Measurements from ENCODE around the gene CDK5RAP1.
A peak's percentile ranks its signal among the peaks of the same experiment; 100 is the strongest.

Gene CDK5RAP1

GRCh38 chr20:33418033-33418432, 16.7 kb upstream of the CDK5RAP1 start:
- Histone ChIP-seq H3K4me3 (ENCODE audit: low read depth, low read length) (no peak overlapping the region), H3K36me3 (no peaks in the 10 kb centered on the region), H3K9me3 (no peaks in the 10 kb centered on the region), H3K4me1 (peaks cover 6% of the 10 kb centered on the region), H3K27me3 (no peaks in the 10 kb centered on the region)
- DNase-seq: no peak
- no peak for TF ChIP-seq CTCF (IDR thresholded peaks at IDR 0.05; ENCODE audit: low read depth, low read length)

- Histone ChIP-seq H3K4me1 (peaks cover 6% of the 10 kb centered on the region), H3K27me3 (no peaks in the 10 kb centered on the region), H3K9me3 (no peaks in the 10 kb centered on the region), H3K4me3 (ENCODE audit: low read depth, low read length) (no peak overlapping the region), H3K36me3 (no peaks in the 10 kb centered on the region)
- DNase-seq: peak; percentile 64
- peak; percentile 76 for TF ChIP-seq CTCF (IDR thresholded peaks at IDR 0.05; ENCODE audit: low read depth, low read length)
Measured at GRCh38 chr20:33415948-33416347, 14.6 kb upstream of the CDK5RAP1 start.

DNA sequence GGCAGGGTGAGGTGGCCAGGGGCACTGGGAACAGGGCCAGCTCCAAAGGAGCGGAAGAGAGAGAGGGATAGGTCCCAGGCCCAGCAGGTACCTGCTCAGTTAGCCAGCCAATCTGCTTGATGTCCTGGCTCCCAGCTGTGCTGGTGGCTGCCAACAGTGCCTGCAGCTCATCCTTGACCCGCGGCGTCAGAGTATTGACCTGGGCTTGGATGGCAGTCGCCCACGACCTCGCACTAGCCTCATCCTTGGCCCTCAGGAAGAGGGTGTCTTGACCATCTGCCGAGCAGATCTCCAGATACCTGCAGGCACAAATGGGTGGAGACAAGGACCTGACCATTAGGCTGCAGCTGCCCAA, 11.1 kb upstream of the CDK5RAP1 start:
- no peaks in the 10 kb centered on the region for H3K9me3 ChIP-seq
- DNase-seq: no peak
- H3K36me3 ChIP-seq: no peaks in the 10 kb centered on the region
- TF ChIP-seq CTCF (IDR thresholded peaks at IDR 0.05; ENCODE audit: low read depth, low read length): no peak
- H3K4me3 ChIP-seq (ENCODE audit: low read depth, low read length): no peak overlapping the region
- no peaks in the 10 kb centered on the region for H3K4me1 ChIP-seq
- H3K27me3 ChIP-seq: no peaks in the 10 kb centered on the region

- no peak for TF ChIP-seq CTCF (IDR thresholded peaks at IDR 0.05; ENCODE audit: low read depth, low read length)
- Histone ChIP-seq H3K27me3 (no peaks in the 10 kb centered on the region), H3K36me3 (no peaks in the 10 kb centered on the region), H3K4me3 (ENCODE audit: low read depth, low read length) (no peak overlapping the region), H3K4me1 (no peaks in the 10 kb centered on the region), H3K9me3 (no peaks in the 10 kb centered on the region)
- no peak for DNase-seq
Measured at GRCh38 chr20:33411711-33412483, 10.6 kb upstream of the CDK5RAP1 start.

DNA sequence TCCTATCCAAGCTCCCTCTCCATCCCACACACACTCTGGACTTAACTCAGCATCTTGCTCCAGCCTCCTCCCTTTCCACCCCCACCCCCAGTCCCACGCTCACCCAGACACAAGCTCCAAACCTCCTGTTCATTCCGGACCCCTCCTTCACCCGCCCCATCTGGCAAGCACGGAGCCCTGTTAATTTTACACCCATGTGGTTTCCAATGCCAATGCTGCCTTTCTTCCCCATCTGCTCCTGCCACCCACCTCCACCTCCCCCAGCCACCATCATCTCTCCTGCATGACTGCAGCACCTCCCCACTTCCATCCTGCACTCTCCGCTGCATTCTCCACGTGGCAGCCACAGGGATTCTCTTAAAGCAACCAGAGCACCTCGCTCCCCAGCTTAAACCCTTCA, 9.9 kb upstream of the CDK5RAP1 start:
- H3K4me3 ChIP-seq (ENCODE audit: low read depth, low read length): no peak overlapping the region
- no peak for DNase-seq
- no peaks in the 10 kb centered on the region for H3K27me3 ChIP-seq
- no peaks in the 10 kb centered on the region for H3K9me3 ChIP-seq
- H3K4me1 ChIP-seq: no peaks in the 10 kb centered on the region
- TF ChIP-seq CTCF (IDR thresholded peaks at IDR 0.05; ENCODE audit: low read depth, low read length): no peak
- no peaks in the 10 kb centered on the region for H3K36me3 ChIP-seq

DNA sequence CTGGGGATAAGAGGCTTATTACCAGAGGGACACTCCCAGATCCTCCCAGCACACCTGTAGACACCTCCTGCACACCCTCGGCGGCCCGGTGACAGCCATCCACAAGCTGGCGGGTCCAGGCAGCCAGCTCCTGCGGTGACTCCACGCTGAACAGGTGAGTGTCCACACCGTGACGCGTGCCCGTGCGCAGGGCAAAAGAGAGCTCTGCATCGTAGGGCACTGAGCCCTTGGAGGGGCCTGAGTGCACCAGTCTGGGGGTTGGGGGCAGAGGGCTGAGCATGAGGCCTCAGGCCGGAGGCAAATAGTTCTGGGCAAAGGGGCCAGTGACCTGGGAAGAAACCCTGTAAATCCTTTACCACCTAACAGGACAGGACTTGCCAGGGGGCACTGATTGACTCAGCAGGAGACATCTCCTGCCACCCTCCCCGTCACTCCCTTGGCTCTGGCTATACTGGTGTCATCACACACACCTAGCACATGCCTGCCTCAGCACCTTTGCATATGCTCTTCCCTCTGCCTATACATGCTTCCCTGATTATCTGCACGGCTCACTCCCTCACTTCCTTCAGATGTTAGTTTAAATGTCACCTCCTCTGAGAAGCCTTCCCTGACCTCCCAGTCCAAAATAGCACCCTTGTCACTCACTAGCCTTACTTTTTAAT, 8.9 kb upstream of the CDK5RAP1 start:
- TF ChIP-seq CTCF (IDR thresholded peaks at IDR 0.05; ENCODE audit: low read depth, low read length): no peak
- Histone ChIP-seq H3K27me3 (no peaks in the 10 kb centered on the region), H3K9me3 (no peaks in the 10 kb centered on the region), H3K4me1 (no peaks in the 10 kb centered on the region), H3K4me3 (ENCODE audit: low read depth, low read length) (no peak overlapping the region), H3K36me3 (no peaks in the 10 kb centered on the region)
- no peak for DNase-seq
